ENCODE data around the gene OOEP.

DNA sequence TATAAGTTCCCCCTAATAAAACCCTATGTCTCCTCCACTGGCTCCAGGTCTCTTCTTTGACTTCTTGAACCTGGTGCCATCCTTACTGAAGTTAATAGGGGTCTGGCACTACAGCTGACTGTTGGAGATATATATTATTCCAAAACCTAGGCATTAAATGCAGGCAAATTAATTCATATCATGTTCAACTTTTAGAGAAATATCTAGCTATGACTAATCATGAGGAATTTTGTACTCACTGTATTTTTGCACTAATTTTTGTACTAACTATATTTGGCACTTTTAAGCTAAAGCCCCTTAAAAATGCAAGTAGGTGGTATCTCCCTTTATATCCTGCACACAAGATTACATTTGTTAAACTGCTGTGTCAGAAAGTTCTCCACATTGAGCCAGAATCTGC, 26.5 kb downstream of the OOEP start:
- TF ChIP-seq, protein P1, sequence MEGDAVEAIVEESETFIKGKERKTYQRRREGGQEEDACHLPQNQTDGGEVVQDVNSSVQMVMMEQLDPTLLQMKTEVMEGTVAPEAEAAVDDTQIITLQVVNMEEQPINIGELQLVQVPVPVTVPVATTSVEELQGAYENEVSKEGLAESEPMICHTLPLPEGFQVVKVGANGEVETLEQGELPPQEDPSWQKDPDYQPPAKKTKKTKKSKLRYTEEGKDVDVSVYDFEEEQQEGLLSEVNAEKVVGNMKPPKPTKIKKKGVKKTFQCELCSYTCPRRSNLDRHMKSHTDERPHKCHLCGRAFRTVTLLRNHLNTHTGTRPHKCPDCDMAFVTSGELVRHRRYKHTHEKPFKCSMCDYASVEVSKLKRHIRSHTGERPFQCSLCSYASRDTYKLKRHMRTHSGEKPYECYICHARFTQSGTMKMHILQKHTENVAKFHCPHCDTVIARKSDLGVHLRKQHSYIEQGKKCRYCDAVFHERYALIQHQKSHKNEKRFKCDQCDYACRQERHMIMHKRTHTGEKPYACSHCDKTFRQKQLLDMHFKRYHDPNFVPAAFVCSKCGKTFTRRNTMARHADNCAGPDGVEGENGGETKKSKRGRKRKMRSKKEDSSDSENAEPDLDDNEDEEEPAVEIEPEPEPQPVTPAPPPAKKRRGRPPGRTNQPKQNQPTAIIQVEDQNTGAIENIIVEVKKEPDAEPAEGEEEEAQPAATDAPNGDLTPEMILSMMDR (IDR thresholded peaks at IDR 0.05 in 8 of 11, conservative IDR thresholded peaks at IDR 0.05 in 3 of 11), result no peak
- no peak for TF ChIP-seq POLR2AphosphoS5 (IDR thresholded peaks at IDR 0.05)
